Measurements from ENCODE around the gene DNAJB4.
"Not testable (repeated sequence)": the region's sequence is repeated elsewhere in the genome, so short reads cannot be mapped to it uniquely, and the experiment has no call there.

The DNAJB4 gene

GRCh38 chr1:77978969-77979876 lies 25.5 kb upstream of the DNAJB4 start, which contains the start of gene FUBP1:
Gene FUBP1, minus strand, starts transcription at chr1:77979072. Its CDS starts 68 bp downstream, at chr1:77979004.
- TF ChIP-seq CTCF (conservative IDR thresholded peaks at IDR 0.05; ENCODE audit: low read depth, low read length), result peak; percentile 77
- peak; percentile 100 for DNase-seq (ENCODE audit: low read depth)
- peak within 1 kb of the TSS; percentile 94 for H3K4me3 ChIP-seq (ENCODE audit: low read depth, low read length)

GRCh38 chr1:77983352-77983996 lies 21.3 kb upstream of the DNAJB4 start:
- not testable (repeated sequence) for H3K4me3 ChIP-seq (ENCODE audit: low read depth, low read length); DNase-seq (ENCODE audit: low read depth)

- TF ChIP-seq CTCF (conservative IDR thresholded peaks at IDR 0.05; ENCODE audit: low read depth, low read length), result no peak
- DNase-seq (ENCODE audit: low read depth), result no peak
- H3K4me3 ChIP-seq (ENCODE audit: low read depth, low read length), result no peak overlapping the region
Observed at GRCh38 chr1:77983997-77984355, 20.8 kb upstream of the DNAJB4 start.

- TF ChIP-seq CTCF (conservative IDR thresholded peaks at IDR 0.05; ENCODE audit: low read depth, low read length), result no peak
- no peak for DNase-seq (ENCODE audit: low read depth)
- no peak overlapping the region for H3K4me3 ChIP-seq (ENCODE audit: low read depth, low read length)
Observed at GRCh38 chr1:77984629-77985028, 20.1 kb upstream of the DNAJB4 start.

GRCh38 chr1:77986810-77987209 lies 17.9 kb upstream of the DNAJB4 start:
- no peak for DNase-seq (ENCODE audit: low read depth)
- TF ChIP-seq CTCF (conservative IDR thresholded peaks at IDR 0.05; ENCODE audit: low read depth, low read length), result no peak
- H3K4me3 ChIP-seq (ENCODE audit: low read depth, low read length), result no peak overlapping the region

GRCh38 chr1:77987919-77988318 lies 16.8 kb upstream of the DNAJB4 start:
- DNase-seq (ENCODE audit: low read depth), result no peak
- no peak for TF ChIP-seq CTCF (conservative IDR thresholded peaks at IDR 0.05; ENCODE audit: low read depth, low read length)
- no peak overlapping the region for H3K4me3 ChIP-seq (ENCODE audit: low read depth, low read length)

- no peak for TF ChIP-seq CTCF (conservative IDR thresholded peaks at IDR 0.05; ENCODE audit: low read depth, low read length)
- H3K4me3 ChIP-seq (ENCODE audit: low read depth, low read length), result no peak overlapping the region
- no peak for DNase-seq (ENCODE audit: low read depth)
Observed at GRCh38 chr1:77989744-77990143, 15.0 kb upstream of the DNAJB4 start.

Data from choroid plexus epithelial cell (primary cell).